Activated CD8-positive, alpha-beta memory T cell treated with anti-CD3 and anti-CD28 coated beads, Interleukin-2, amount 50 U/mL, for 1 hour (primary cell): ENCODE measurements around the gene KAT7.

ENCODE experiments used
- DNase-seq: peaks from one replicate; pipeline ENCODE4 v3.0.0-alpha.2; 2020; ENCODE audit errors: extremely low read depth

The KAT7 gene

DNA sequence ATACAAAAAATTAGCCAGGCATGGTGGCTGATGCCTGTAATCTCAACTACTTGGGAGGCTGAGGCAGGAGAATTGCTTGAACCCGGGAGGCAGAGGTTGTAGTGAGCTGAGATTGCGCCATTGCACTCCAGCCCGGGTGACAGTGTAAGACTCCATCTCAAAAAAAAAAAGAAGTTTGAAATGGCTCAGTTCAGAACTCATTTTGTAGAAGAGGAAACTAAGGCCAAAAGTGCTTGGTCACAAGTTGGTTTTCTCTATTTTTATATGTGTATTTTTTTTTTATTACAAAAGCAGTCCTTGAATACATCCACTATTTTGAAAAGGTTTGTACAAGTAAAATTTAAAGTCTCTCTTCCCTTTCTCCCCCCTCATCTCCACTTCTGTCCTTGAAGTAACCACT is 53.9 kb downstream of the KAT7 start:
- no peak for DNase-seq

DNA sequence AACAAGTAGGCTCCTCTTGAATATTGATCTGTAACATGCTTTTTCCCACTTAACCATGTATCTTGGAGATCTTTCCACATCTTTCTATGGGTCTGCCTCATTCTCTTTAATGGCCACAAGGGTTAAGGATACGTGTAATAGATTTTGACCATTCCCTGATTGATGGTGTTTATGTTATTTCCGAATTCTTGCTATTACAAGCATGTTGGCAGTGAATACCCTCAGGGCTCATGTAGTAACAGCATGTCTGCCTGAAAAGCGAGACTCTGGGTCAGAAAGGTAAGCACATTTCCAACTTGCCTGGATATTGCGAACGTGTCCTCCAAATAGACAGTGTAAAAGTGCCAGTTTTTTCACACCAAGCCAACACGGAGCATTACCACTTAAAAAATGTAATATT is 54.4 kb downstream of the KAT7 start:
- no peak for DNase-seq

- no peak for DNase-seq
Measured at GRCh38 chr17:49843774-49844350, 55.4 kb downstream of the KAT7 start.

- DNase-seq = no peak
Measured at GRCh38 chr17:49845321-49845720, 56.8 kb downstream of the KAT7 start.

GRCh38 chr17:49846938-49847712 is 58.6 kb downstream of the KAT7 start:
- DNase-seq = no peak

DNA sequence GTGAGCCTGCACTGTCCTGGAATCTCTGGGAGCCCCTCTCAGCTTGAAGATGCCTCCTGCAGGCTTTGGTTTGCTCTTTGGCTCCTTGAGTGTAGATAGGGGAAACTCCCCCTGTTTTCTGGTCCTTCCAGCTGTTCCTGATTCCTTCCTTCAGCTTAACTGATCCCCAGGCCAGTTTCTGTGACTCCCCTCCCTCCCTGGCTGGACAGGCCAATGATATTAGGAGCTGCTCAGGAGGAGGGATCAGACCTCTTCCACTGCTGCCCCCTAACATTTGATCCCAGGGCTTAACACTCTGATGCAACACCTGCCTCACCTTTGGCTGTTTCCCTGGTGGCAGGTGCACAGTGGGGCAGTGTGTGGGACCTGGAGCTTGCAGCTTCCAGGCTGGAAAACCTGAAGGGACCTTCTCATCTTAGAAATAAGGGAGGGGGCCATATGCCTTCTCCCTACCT is 59.6 kb downstream of the KAT7 start, which contains the start of gene TAC4:
Gene TAC4 (minus strand): TSS at position 51 of the 455 bp plus-strand sequence. CDS start 52 bp downstream, outside the sequence.
- DNase-seq = no peak

DNA sequence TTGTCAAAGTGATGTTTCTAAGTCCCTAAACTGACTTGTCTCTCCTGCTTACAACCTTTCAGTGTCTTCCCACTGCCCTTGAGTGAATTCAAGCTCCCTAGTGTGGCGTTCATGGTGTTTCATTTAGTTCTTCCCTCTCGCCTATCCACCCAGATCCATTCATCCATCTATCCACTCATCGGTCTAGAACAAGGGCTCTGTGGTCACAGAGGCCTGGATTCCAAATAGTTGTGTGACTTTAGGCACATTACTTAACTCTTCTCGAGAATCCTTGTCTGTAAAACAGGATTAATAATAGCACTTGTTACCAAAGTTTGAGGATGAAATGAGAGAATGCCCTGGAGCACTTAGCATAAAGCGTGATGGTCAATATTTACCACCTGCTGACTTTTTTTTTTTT is 60.3 kb downstream of the KAT7 start:
- no peak for DNase-seq

- DNase-seq = no peak
Measured at GRCh38 chr17:49850218-49850610, 61.7 kb downstream of the KAT7 start.

- no peak for DNase-seq
Measured at GRCh38 chr17:49850772-49851386, 62.4 kb downstream of the KAT7 start.

- DNase-seq = peak; percentile 35
Measured at GRCh38 chr17:49851387-49852291, 63.2 kb downstream of the KAT7 start.

DNA sequence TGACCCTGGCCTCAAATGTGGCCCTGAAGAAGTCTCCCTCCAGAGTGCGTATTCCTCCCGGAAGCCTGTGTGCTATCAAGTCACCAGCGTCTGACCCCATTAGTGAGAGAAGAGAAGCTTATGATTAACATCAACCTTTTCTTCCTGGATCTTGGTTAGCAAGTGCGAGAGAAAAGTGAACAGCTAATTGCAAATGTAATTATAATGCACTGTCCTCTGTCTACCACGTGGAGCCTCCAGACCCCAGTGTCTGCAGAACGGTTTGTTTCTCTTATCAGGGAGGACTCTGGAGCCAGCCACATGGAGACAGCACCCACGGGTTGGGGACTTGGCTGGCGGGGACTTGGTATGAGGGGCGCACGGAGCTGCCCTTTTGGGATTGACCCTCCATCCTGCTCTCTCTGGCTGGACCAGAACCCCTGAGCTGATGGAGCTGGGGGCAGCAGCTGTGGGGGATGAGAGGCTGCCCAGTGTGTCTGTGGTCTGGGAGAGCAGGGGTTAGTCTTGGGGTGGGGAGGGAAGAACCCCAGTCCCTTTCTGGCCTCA is 65.1 kb downstream of the KAT7 start:
- no peak for DNase-seq

DNA sequence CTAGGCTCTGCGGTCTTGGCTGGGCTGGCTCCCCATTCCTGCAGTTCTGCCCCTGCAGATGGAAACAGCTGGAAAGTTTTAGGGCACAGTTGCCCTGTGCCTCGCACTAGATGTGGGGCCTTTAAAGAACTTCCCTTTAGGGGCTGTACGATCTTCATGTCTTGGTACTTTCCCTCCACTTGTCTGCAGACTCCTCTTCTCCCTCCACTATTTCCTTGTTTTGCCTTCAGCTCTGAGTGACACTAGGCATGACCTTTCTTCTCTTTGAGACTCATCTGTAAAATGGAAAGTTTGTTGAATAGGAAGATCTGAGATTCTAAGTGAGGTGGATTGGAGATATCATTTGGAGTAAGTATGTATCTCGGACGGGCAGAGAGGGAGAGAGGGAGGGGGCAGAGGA is 65.6 kb downstream of the KAT7 start:
- no peak for DNase-seq

- no peak for DNase-seq
Measured at GRCh38 chr17:49858796-49859195, 70.3 kb downstream of the KAT7 start.

DNA sequence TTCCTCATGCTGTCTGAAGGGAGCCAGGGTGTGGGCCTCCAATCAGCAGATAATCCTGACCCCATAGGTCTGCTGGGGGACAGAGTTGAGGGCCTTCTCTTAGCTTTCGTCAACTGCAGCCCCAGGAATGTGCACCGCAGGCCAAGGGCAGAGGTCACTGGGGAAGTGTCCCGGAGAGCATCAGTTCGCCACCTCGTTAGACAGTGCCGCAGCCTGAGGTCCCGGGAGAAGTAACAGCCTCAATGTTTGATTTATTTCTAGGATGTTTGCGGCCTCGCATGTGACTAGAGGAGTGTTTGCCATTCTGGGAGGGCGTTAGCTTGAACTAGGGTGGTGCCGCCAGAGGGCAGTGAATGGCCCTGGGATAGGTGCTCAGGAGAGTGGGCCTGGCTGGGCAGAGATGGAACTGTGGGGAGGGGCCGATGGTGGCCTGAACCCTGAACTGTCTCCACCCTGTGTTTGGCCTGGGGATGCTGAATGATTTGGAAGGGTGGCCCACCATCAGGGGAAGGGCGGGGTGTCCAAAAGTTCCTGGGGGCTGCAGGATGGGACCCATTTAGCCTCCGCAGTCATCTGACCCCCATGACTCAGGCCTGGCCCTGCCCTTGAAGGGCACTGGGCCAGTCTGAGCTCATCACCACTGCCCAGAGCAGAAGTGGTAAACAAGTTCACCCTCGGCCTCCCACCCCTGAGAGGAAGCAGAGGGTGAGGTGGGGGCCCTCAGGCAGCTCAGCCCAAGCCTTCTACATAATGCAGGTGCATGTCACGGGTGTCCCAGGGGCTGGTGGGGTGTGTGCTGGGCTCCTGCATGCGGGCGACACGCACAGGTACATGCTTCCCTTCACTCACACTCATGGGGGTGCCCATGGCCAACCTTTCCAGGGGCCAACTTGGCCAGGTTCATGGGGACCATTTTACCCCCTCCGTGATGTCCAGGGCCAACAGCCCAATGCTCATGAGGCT is 71.8 kb downstream of the KAT7 start:
- no peak for DNase-seq

GRCh38 chr17:49861150-49861884 is 72.8 kb downstream of the KAT7 start:
- peak; percentile 33 for DNase-seq

DNA sequence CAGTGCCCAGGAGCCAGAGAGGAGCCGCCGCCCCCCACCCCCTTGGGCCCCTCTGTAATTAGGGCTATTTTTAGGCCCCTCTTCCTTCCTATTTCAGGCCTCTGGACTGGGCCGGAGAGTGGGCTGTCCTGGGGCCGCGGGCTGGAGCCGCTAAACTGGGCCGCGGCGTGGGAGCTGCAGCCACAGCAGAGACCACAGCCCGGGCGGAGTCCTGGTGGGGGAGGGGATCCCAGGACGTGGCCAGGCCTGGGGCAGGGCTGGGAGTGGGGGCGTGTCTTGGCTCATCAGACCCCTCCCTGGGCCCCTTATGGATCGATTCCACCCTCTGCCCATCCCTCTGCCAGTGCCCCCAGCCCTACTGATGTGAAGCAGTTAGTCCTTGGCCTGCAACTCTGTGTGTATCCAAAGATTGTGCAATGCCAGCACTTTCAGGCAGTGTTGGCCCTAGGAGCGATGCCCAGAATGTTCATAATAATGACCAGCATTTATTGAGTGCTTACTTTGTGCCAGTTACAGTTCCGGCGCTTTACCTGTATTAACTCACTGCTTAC is 74.4 kb downstream of the KAT7 start:
- no peak for DNase-seq

DNA sequence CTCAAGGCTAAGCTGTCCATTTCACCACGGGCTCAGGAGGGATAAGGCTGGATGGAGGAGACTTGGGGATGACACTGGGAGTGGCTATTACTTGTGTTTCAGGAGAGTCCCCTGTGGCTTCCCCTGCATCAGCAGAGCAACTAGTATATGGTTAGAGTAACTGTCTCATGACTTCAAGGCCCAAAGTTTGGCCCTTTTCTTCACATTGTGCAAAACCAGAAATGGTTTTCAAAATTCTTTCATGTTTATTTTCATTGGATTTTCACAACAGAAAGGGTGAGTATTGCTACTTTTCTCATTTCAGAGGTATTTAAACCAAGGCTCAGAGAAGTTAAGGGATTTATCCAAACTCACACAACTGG is 77.5 kb downstream of the KAT7 start:
- DNase-seq = no peak

- DNase-seq = no peak
Measured at GRCh38 chr17:49866882-49867413, 78.5 kb downstream of the KAT7 start.

DNA sequence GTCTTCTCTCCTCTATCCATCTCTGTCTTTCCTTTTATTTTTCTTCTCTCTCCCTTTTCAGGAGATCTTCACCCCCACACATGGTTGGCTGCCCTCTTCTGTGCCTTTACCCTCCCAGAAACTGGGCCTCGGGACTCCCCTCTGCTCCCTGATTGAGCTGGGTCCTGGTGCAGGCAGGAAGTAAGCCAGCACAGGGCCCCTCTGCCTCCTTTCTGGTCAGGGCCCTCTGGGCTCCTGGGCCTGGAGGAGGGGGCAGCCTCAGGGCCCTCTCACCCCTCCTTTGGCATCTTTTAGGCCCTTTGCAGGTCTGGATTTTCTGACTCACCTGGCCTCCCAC is 80.5 kb downstream of the KAT7 start:
- no peak for DNase-seq
